NB4 (cell line): ENCODE results near the gene TWIST2.

Experiments
- DNase-seq: peaks from one replicate; pipeline ENCODE4 v3.0.0; 2010; ENCODE audit warnings: low read depth
- H3K4me3 ChIP-seq: one replicate; pipeline ENCODE4 v1.5.1; 2011; ENCODE audit warnings: mild to moderate bottlenecking, low read depth, low read length, moderate library complexity
- MYC ChIP-seq: IDR thresholded peaks from 2 replicates; pipeline ENCODE4 v1.6.1; 2011; ENCODE audit warnings: low read depth, low read length
- POLR2A ChIP-seq: IDR thresholded peaks from 2 replicates; pipeline ENCODE4 v1.6.1; 2011; ENCODE audit warnings: mild to moderate bottlenecking; ENCODE audit not compliant: insufficient read length; ENCODE audit errors: extremely low read depth
- TF ChIP-seq, protein P1 (sequence below): IDR thresholded peaks from one replicate; pipeline ENCODE4 v1.5.1; 2012; ENCODE audit warnings: low read depth, low read length
- TF ChIP-seq, protein P2 (sequence below): IDR thresholded peaks from 2 replicates; pipeline ENCODE4 v1.6.1; 2011; ENCODE audit warnings: low read depth, low read length

Gene TWIST2

DNA sequence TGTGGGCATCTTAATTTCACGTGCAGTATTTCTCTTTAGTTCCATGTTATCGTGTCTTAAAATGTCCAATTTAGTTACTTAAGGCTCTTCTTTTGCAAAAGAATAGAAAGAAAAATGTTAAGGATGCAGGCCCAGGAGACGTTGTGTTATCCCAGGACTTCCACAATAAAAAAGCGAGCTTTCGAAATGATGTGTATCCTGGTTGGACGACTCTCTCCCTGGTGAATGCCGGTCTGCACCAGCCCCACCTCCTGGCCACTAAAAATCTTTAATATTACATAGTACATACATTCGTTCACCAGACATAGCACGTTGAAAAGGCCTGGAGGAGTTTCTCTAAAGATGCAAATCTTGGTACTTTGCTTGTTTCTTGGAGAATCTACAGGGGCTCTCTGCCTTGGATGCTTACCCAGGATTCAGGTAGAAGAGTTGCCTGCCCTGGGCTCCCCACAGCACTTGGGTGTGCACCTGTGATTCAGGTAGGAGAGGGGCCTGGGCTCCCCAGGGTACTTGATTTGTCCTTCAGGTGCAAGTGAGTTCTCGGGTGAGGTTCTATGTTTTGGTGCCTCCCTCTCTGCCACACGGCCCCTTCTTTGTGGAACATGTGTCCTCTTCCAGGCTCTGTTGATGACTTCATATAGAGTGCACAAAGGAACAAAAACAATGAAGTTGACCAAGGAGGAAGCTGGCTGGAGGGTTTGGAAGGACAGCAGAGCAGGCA, 26.6 kb downstream of the TWIST2 start:
- H3K4me3 ChIP-seq: no peak overlapping the region
- TF ChIP-seq MYC: no peak
- TF ChIP-seq, protein P1, sequence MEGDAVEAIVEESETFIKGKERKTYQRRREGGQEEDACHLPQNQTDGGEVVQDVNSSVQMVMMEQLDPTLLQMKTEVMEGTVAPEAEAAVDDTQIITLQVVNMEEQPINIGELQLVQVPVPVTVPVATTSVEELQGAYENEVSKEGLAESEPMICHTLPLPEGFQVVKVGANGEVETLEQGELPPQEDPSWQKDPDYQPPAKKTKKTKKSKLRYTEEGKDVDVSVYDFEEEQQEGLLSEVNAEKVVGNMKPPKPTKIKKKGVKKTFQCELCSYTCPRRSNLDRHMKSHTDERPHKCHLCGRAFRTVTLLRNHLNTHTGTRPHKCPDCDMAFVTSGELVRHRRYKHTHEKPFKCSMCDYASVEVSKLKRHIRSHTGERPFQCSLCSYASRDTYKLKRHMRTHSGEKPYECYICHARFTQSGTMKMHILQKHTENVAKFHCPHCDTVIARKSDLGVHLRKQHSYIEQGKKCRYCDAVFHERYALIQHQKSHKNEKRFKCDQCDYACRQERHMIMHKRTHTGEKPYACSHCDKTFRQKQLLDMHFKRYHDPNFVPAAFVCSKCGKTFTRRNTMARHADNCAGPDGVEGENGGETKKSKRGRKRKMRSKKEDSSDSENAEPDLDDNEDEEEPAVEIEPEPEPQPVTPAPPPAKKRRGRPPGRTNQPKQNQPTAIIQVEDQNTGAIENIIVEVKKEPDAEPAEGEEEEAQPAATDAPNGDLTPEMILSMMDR: no peak
- TF ChIP-seq, protein P2, sequence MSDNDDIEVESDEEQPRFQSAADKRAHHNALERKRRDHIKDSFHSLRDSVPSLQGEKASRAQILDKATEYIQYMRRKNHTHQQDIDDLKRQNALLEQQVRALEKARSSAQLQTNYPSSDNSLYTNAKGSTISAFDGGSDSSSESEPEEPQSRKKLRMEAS: no peak
- TF ChIP-seq POLR2A: no peak
- DNase-seq: no peak

DNA sequence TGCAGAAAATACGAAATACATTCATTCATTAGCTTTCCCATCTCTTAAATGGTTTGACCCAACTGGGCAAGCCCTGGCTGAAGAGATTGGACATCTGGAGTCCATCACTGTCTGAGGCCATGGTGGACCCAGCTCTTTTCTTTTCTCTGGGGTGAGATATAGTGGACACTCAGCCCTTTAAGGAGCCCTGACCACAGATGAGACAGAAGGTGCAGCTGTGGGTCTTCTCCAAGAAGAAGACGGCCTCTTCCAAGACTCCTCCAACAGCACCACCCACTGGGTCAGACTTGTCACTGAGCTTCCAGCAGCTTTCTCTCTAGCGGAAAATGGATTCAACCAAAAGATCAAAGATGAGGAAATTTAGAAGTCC, 27.2 kb downstream of the TWIST2 start:
- no peak overlapping the region for H3K4me3 ChIP-seq
- TF ChIP-seq POLR2A (no peak), MYC (no peak)
- TF ChIP-seq, protein P1: no peak
- TF ChIP-seq, protein P2: no peak
- DNase-seq: no peak

DNA sequence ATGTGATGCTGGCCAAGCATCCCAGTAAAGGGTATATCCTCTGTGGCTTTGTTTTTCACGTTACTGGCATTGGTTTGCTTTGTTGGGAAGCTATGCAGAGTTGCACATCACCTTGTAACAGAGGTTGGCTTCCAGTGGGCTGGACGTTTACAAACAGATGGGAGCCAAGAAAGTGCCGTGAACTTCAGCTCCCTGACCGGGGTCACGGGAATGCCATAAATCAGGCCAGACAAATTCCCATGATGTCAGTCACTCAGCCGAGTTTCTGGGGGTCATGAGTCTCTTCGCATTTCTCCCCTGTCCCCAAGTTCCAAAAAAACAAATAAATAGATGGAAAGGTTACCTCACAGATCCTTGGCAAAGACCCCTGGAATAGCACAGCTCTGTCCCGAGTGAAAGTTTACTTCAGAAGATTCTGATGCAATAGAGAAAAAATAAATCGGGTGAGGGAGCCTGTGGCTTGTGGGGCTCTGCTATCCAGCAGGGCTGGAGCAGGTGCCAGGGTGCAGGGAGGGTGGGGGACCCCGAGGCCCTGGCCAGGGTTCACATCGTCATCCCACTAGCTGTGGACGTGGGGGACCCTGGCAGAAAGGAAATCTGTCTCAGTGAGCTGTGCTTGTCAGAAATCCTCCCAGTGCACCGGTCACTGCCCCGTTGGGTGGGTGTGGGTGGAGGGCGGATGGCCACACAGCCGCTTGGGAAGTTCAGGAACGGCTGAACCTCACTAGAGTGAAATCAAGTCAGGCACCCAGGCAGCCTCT, 27.8 kb downstream of the TWIST2 start:
- DNase-seq: no peak
- no peak for TF ChIP-seq POLR2A
- TF ChIP-seq, protein P1: no peak
- TF ChIP-seq, protein P2: no peak
- no peak for TF ChIP-seq MYC

DNA sequence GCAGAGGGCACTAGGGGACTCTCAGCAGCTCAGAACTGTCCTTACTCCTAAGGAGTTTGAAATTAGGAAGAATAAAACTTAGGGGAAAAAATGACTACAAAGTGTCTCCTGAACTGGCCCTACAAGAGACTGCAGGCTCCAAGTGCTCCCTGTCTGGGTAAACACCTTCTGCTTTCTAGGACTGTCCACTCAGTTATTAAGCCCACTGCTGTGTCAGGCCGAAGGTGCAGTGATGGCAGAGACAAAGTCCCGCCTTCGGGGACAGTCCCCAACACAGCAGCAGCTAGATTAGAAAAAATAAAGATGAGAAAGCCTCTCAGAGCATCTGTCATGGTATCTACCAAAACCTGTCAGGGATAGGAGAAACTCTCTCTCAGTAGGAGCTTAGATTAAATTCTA, 28.3 kb downstream of the TWIST2 start:
- TF ChIP-seq MYC (no peak), POLR2A (no peak)
- TF ChIP-seq, protein P2: no peak
- TF ChIP-seq, protein P1: no peak
- DNase-seq: no peak
- no peak overlapping the region for H3K4me3 ChIP-seq

More for the DNA sequence above, 27.8 kb downstream of the TWIST2 start:
- no peak overlapping the region for H3K4me3 ChIP-seq

DNA sequence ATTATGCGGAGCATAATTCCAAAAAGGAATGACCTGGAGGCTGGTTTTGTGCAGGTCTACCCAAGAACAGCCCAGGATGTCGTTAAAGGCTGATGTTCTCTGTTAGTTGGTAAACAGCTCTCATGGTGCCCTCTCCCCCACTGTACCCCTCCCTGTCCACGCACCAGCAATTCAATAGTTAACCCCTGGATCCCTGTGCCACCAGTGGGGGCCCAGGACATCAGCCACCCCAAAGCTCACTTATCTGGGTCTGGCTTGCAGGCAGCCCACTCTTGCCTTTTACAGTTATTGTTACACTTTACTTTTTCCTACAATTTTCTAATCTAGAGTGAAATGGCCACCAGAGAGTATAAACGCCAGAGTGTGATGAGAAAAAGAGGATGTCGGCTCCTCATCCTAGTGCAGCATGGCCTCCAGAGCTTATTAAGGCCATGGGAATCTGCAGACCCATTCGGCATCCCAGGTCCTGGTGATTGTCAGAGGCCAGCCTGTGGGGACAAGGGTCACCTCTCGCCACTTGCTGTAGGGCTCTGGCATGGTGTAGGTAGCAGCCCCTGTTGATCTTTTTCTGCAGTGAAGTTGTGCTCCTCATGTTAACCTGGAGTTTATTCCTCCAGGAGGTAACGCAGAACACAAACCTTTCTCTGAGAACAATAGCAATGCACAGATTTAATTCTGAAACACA, 30.3 kb downstream of the TWIST2 start:
- DNase-seq: no peak
- TF ChIP-seq, protein P2: no peak
- TF ChIP-seq, protein P1: no peak
- TF ChIP-seq POLR2A: no peak
- TF ChIP-seq MYC: no peak

More for the DNA sequence above, 30.3 kb downstream of the TWIST2 start:
- H3K4me3 ChIP-seq: no peak overlapping the region
